Measurements from ENCODE around the gene MTO1.
A peak's percentile ranks its signal among the peaks of the same experiment; 100 is the strongest.
"Not testable (repeated sequence)": the region's sequence is repeated elsewhere in the genome, so short reads cannot be mapped to it uniquely, and the experiment has no call there.

The MTO1 gene

GRCh38 chr6:73503027-73503772, 41.7 kb downstream of the MTO1 start:
- DNase-seq (ENCODE audit: low read depth in 1 of 2, low spot score in 1 of 2), result no peak

DNA sequence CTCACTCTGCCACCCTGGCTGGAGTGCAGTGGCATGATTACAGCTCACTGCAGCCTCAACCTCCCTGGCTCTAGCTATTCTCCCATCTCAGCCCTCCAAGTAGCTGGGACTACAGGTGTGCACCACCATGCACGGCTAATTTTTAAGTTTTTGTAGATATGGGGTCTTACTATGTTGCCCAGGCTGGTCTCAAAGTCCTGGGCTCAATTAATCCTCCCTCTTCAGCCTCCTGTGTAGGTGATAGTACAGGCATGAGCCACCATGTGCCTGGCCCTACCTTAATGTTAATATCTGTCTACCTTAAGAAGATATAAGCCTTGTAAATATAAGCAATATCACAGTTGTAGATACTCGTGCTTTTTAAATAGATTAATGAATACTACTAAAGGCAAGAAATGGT, 42.6 kb downstream of the MTO1 start:
- no peak for DNase-seq (ENCODE audit: low read depth in 1 of 2, low spot score in 1 of 2)

GRCh38 chr6:73505142-73505541, 43.6 kb downstream of the MTO1 start:
- no peak for DNase-seq (ENCODE audit: low read depth in 1 of 2, low spot score in 1 of 2)

GRCh38 chr6:73505705-73506104, 44.2 kb downstream of the MTO1 start:
- not testable (repeated sequence) for DNase-seq (ENCODE audit: low read depth in 1 of 2, low spot score in 1 of 2)

- no peak for DNase-seq (ENCODE audit: low read depth in 1 of 2, low spot score in 1 of 2)
These were observed 44.7 kb downstream of the MTO1 start for GRCh38 chr6:73506246-73506645.

DNA sequence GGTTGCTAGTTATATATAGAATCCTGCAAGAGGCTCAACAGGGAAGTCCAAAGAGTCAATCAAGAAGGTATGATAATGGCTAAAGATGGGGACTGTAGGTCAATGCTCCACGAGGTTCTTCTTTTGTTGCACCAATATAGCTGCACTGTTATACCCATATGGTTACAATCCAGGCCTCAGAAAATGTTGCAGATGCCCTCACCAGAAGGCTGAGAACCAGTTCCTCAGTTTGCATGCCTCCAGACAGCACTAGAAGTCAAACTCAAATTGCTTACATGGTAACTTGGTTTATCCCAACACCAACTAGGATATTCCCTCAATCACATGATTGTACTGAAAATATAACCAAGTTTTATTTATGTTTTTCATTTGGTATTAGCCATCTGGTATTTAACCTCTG, 47.2 kb downstream of the MTO1 start:
- no peak for DNase-seq (ENCODE audit: low read depth in 1 of 2, low spot score in 1 of 2)

GRCh38 chr6:73509851-73510250, 48.3 kb downstream of the MTO1 start:
- DNase-seq (ENCODE audit: low read depth in 1 of 2, low spot score in 1 of 2), result no peak

DNA sequence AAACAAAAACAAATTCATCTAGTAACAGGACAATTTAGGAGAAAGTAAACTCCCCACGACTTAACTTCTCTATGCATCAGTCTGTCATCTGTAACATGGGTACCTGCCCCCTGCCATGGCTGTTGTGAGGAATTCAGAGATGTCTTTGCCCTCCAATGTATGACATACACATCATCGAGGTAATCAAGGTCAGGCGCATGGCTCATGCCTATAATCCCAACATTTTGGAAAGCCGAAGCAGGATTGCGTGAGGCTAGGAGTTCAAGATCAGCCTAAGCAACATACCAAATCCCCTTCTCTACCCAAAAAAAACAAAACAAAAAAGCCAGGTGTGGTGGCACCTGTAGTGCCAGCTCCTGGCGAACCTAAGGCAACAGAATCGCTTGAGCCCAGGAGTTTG, 50.3 kb downstream of the MTO1 start:
- no peak for DNase-seq (ENCODE audit: low read depth in 1 of 2, low spot score in 1 of 2)

DNA sequence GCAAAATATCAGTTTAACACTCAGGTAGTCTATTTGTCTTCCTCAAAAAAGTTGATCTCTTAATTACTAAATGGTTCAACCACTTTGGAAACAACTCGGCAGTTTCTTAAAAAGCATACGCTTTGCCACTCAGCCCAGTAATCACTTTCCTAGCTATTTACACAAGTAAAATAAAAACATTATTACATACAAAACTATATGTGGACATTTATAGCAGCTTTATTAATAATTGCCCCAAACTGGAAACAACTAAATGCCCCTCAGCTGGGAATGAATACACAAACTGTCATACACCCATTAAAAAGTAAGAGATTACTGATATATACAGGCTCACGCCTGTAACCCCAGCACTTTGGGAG, 51.9 kb downstream of the MTO1 start:
- DNase-seq (ENCODE audit: low read depth in 1 of 2, low spot score in 1 of 2), result no peak

DNA sequence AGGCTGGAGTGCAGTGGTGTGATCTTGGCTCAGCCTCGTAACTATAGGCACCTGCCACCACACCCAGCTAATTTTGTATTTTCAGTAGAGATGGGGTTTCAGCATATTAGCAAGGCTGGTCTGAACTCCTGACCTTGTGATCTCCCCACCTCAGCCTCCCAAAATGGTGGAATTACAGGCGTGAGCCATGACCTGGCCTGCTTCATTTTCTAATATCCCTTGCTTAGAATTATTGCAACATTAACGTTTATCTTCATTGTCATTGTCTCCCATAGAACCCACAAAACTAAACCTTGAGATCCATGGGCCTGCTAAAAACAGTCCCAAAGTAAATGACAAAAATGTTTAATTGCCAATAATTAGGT, 53.2 kb downstream of the MTO1 start:
- DNase-seq (ENCODE audit: low read depth in 1 of 2, low spot score in 1 of 2), result no peak

GRCh38 chr6:73515204-73515655, 53.7 kb downstream of the MTO1 start:
- no peak for DNase-seq (ENCODE audit: low read depth in 1 of 2, low spot score in 1 of 2)

DNA sequence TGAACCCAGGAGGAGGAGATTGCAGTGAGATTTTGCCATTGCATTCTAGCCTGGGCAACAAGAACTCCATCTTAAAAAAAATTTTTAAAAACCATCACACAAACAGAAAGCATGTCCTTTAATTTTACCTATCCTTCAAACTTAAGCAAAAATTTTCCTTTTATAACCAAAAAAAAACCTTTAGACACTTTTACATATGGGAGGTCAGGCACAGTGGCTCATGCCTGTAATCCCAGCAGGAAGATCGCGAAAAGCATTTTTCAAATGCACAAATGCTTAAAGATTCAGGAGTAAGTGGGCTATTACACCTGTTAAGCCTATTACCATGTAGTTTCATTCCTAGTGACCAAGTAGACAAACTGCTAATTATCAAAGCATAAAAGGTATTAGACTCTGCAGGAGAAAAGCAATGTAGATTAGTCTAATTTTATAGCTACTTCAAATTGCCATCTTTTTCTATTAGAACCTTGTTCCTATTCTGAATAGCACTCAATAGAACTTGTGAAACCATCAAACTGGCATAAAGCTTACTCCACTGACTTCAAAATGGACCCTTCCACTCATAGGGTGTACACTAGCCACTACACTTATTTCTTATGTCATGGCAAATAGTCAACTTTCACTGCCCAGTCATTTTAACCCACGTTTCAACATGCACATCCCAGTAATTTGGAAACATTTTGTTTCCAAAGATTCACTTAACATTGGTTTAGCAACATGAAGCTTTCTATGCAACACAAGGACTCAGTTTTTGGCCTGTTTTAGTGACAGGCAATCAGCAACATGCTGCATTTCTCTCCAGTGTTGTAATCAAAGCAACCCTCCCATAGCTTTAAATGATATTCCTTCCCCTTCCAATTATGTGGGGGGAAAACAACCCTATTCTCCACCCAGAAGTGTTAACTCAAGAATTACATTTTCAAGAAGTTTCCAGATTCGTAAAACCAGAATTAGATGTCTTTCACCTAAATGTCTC, 55.3 kb downstream of the MTO1 start:
- DNase-seq (ENCODE audit: low read depth in 1 of 2, low spot score in 1 of 2), result no peak

DNA sequence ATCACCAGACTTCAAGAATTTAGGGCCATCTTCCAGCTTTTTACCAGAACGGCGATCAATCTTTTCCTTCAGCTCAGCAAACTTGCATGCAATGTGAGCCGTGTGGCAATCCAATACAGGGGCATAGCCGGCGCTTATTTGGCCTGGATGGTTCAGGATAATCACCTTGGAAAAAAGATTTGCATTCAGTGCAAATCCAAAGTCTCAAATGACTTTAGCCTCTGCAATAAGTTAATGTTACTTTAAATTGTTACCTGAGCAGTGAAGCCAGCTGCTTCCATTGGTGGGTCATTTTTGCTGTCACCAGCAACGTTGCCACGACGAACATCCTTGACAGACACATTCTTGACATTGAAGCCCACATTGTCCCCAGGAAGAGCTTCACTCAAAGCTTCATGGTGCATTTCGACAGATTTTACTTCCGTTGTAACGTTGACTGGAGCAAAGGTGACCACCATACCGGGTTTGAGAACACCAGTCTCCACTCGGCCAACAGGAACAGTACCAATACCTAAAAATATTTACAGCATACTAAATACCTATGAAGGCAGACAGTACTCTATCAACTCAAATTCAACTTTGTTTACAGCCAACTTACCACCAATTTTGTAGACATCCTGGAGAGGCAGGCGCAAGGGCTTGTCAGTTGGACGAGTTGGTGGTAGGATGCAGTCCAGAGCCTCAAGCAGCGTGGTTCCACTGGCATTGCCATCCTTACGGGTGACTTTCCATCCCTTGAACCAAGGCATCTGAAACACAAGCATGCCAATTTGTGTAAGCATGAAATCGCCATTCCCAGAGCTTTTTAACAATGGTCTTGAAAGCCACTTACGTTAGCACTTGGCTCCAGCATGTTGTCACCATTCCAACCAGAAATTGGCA, 56.8 kb downstream of the MTO1 start:
- not testable (repeated sequence) for DNase-seq (ENCODE audit: low read depth in 1 of 2, low spot score in 1 of 2)

GRCh38 chr6:73518982-73519881, 57.7 kb downstream of the MTO1 start:
- not testable (repeated sequence) for DNase-seq (ENCODE audit: low read depth in 1 of 2, low spot score in 1 of 2)

- peak; percentile 61 to 73 for DNase-seq (ENCODE audit: low read depth in 1 of 2, low spot score in 1 of 2)
These were observed 58.6 kb downstream of the MTO1 start for GRCh38 chr6:73519926-73520687.

DNA sequence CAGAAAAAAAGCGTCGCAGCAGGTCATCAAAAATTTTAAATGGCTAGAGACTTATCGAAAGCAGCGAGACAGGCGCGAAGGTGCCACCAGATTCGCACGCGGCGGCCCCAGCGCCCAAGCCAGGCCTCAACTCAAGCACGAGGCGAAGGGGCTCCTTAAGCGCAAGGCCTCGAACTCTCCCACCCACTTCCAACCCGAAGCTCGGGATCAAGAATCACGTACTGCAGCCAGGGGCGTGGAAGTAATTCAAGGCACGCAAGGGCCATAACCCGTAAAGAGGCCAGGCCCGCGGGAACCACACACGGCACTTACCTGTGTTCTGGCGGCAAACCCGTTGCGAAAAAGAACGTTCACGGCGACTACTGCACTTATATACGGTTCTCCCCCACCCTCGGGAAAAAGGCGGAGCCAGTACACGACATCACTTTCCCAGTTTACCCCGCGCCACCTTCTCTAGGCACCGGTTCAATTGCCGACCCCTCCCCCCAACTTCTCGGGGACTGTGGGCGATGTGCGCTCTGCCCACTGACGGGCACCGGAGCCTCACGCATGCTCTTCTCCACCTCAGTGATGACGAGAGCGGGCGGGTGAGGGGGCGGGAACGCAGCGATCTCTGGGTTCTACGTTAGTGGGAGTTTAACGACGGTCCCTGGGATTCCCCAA, 59.3 kb downstream of the MTO1 start, which contains the start of gene EEF1A1:
Gene EEF1A1, minus strand, starts transcription at position 345 of the 663 bp plus-strand sequence. CDS start 1,006 bp downstream, outside the sequence.
- DNase-seq (ENCODE audit: low read depth in 1 of 2, low spot score in 1 of 2), result peak; percentile 99

DNA sequence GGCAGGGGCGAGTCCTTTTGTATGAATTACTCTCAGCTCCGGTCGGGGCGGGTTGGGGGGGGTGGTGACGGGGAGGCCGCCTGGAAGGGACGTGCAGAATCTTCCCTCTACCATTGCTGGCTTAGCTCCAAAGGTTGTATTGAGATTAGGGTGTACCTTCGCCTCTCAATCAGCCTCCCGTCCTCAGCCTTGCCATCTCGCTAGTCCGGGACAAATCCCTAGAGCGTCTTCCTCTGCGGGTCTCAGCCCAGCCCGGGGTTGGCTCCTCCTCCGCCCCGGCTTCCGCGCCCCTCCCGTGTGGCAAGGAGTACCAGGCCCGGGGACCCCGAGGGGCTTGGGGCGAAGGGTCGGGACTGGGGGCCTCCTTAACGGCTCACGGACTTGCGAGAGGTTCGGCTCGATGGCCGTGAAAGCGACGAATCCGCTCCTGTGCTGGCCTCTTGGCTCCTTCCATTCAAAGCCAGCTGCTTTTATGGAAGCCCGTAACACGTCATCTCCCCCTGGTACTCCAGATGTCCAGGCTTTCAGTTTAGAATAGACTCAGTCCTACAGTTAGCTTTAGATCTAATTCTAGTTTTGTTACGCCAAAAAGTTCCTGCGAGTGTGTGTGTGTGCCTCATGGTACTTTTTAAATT, 59.9 kb downstream of the MTO1 start:
- peak in 1 of 2 donors; percentile 64 for DNase-seq (ENCODE audit: low read depth in 1 of 2, low spot score in 1 of 2)

DNA sequence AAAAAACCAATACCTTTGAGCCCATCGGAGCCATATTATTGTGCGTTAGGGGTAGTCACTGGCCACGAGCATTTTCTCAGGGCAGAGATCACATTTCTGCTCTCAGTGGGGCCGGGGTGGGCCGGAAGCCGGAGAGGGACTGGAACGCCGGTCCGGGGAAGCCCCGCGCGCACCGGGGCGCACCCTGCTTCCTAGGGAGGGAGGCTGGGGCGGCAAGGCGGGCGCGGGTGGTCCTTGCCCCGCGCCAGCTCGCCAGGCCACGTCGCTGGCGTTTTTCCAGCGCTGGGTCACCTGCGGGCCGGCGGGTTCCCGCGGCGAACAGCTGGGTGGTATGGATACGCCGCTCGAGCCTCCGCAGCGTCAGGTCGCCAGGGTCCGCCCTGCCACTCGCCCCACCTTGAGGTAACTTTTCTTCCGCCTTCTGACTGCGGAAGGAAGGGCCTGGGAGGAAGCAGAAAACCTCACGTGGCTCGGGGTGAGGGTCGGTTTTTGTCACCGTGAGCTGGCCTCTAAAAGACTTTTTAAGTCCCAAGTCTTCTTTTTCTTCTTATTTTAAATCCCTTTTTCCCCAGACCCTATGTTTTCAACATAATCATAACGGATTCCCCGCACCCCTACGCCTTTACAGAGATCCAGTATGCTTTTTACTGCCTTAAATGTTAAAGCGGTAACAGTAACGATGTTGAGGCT, 62.0 kb downstream of the MTO1 start:
- DNase-seq (ENCODE audit: low read depth in 1 of 2, low spot score in 1 of 2), result peak; percentile 62 to 72
